ENCODE measurements around the gene KCNQ1.

Gene KCNQ1

GRCh38 chr11:2524446-2525165, 79.8 kb downstream of the KCNQ1 start:
- no peak for DNase-seq (ENCODE audit: low spot score)

DNA sequence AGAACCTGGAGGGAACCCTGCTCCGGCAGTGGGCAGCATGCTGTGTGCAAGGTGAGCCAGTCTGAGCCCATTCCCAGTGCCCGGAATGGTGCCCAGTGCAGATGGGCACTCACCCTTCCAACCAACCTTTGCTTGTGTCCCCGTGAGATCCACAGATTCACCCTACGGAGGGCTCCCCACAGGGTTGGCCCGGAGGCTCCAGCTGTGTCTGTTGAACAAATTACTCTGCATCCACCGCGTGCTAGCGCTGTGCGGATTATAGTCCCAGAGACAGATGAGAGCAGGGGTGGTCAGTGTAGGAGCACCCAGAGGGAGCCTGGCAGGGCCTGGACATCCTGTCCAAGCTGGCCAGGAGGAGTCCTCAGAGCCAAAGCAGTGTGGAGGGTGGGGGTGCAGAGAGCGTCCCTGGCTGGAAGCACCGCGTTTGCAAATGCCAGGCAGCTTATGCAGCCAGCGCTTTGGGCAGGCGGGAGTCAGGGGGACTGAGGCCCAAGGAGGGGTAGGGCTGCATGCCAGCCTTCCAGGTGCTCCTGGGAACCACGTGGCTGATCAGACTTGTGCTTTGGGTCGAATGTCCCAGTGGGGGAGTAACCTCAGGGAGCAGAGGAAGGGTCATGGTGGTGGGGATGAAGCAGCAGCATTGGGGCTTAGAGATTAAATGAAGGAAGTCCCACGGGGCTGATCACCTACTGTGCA, 80.5 kb downstream of the KCNQ1 start:
- no peak for DNase-seq (ENCODE audit: low spot score)

- no peak for DNase-seq (ENCODE audit: low spot score)
Observed at GRCh38 chr11:2525941-2526807, 81.4 kb downstream of the KCNQ1 start.

GRCh38 chr11:2526808-2527381, 82.1 kb downstream of the KCNQ1 start:
- DNase-seq (ENCODE audit: low spot score) = no peak

- DNase-seq (ENCODE audit: low spot score) = no peak
Observed at GRCh38 chr11:2527621-2528291, 82.9 kb downstream of the KCNQ1 start.

- DNase-seq (ENCODE audit: low spot score) = no peak
Observed at GRCh38 chr11:2528301-2529050, 83.7 kb downstream of the KCNQ1 start.

DNA sequence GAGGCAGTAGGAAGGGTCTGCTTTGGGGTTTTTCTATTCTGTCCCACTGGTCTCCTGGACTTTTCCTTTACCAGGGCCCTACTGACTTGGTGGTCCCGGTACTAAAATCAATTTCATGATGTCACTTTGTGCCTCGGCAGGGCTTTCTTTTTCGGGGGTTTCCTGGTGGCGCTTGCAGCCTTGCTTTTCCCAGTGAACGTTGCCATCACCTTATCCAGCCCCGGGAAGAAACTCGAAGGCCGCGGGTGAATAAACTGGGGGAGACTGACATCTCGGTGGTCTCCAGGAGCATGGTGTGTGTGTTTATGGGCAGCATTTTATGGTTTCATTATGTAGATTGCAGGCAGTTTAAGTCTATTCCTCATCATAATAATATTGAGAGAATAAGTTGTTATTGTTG, 84.4 kb downstream of the KCNQ1 start:
- no peak for DNase-seq (ENCODE audit: low spot score)

DNA sequence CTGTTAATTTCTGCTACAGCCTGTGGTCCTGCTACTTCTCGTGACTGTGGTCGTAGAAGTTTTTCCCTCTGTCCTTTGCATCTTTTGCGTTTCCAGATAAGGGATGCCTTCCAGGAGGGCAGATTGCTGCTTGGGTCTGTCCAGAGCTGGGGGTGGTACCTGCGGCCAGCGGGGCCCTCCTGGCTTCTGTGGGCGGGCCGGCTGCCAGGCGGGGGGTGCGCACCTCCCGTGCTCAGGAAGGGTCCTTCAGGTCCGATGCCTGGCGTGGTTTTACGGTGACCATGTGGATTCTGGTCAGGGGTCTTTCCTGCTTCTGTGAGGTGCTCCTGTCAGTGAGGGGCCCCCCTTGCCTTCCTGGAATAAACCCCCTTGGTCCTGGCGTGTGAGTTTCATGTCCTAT, 84.8 kb downstream of the KCNQ1 start:
- DNase-seq (ENCODE audit: low spot score) = no peak

- DNase-seq (ENCODE audit: low spot score) = no peak
Observed at GRCh38 chr11:2530131-2530854, 85.5 kb downstream of the KCNQ1 start.

- no peak for DNase-seq (ENCODE audit: low spot score)
Observed at GRCh38 chr11:2530855-2531200, 86.0 kb downstream of the KCNQ1 start.

GRCh38 chr11:2531277-2531986, 86.6 kb downstream of the KCNQ1 start:
- DNase-seq (ENCODE audit: low spot score) = peak; percentile 76

DNA sequence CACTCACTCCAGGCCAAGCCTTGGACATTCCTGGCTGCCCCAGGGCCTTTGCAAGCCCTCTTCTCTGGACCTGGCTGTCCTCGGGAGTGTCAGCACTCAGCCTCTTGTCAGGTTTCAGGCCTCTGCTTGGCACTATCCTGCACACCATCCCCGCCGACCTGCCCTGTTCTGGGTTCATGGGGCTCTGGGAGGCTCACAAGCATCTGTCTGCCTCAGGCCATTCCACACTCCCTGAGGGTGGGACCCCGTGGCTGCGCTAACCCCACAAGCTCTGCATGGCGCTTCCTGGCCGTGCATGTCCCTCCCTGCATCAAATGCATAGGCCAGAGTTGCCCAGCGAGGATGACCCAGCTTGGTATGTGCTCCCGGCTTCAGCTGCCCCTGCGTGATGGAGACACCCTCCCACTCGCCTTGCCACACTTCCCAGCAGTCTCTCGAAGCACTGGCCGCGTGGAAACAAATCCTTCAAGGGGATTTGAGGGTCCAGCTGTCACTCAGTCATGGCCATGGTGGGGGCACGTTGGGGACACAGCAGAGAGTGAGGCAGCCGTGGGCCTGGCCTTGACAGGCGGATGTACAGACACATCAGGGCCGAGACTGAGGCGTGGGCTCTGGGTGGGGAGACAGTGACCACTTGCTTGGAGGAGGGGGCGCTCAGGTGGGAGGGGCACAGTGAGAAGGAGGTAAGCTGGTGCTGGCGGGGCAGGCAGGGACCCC, 87.3 kb downstream of the KCNQ1 start:
- no peak for DNase-seq (ENCODE audit: low spot score)

GRCh38 chr11:2532704-2533586, 88.1 kb downstream of the KCNQ1 start:
- DNase-seq (ENCODE audit: low spot score) = peak; percentile 80

GRCh38 chr11:2533587-2534133, 88.9 kb downstream of the KCNQ1 start:
- peak; percentile 97 for DNase-seq (ENCODE audit: low spot score)

DNA sequence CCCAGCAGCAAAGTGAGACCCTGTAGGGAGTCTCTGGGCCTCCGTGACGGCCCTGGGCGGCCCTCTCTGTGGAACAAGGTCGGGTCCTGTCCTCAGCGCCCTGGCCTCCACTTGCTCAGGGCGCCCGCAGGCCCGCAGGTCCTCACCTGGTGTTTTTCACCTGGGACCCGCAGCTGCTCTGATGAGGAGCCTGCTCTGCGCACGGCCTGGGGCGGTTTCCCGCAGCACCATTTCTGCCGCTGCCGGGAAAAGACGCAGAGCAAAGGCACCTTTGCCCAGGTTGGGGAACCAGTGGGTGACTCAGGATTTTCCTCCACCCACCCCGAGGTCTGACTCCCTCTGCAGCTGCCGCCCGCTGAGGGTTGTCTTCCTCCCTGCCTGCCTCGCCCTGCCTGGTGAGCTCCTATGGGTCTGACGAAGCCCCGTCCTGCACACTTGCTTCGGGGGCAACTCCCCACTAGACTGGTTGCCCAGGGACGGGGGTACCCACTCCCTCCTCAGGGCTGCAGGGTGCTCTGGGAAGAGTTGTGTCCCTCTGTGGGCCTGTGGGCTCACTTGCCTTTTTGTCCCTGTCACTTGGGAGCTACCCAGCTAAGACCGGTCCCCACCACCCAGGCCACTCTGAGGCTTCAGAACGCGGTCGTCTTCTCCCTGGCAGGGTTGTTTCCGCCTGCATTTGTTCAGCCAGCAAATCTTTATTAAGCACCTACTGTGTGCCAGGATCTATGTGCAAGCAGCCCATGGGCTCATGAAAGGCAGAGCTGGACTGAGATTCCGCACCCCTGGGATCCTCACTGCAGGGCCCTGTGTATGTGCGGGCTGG, 89.5 kb downstream of the KCNQ1 start:
- no peak for DNase-seq (ENCODE audit: low spot score)

- DNase-seq (ENCODE audit: low spot score) = no peak
Observed at GRCh38 chr11:2534957-2535672, 90.3 kb downstream of the KCNQ1 start.

All from AG08395 (cell line).